Astrocyte (in vitro differentiated cells and primary cell): Measurements from ENCODE around the gene GALNS. TPM values are rescaled to one million over a fixed set of nuclear protein-coding genes. Genes with fewer than 3 reads are reported as not detected.

Source experiments
- DNase-seq: peaks from one replicate; pipeline ENCODE4 v3.0.0-alpha.2; 2010; ENCODE audit warnings: low read depth
- FAIRE-seq: peaks from 2 replicates; lab custom pipeline; 2011; peaks lifted over from hg19 to GRCh38; lab: Jason Lieb, UNC
- H2AFZ ChIP-seq: 2 replicates; pipeline ENCODE4 v1.6.0; 2012; ENCODE audit warnings: low read depth, low read length, inconsistent platforms
- H3K27ac ChIP-seq: 2 replicates; pipeline ENCODE4 v1.5.1; 2011; ENCODE audit warnings: low read depth, low read length, inconsistent platforms
- H3K27me3 ChIP-seq: 2 replicates; pipeline ENCODE4 v1.6.0; 2011; ENCODE audit warnings: low read length, inconsistent platforms; ENCODE audit not compliant: insufficient read depth
- H3K36me3 ChIP-seq: 2 replicates; pipeline ENCODE4 v1.5.1; 2011; ENCODE audit warnings: low read length, inconsistent platforms; ENCODE audit not compliant: insufficient read depth
- H3K4me1 ChIP-seq: 2 replicates; pipeline ENCODE4 v1.5.1; 2011; ENCODE audit warnings: low read length, inconsistent platforms; ENCODE audit not compliant: insufficient read depth
- H3K4me2 ChIP-seq: 2 replicates; pipeline ENCODE4 v1.6.0; 2012; ENCODE audit warnings: low read length, inconsistent platforms
- H3K4me3 ChIP-seq: 2 replicates; pipeline ENCODE4 v1.5.1; 2011; ENCODE audit warnings: low read depth, mild to moderate bottlenecking, low read length, inconsistent platforms; ENCODE audit not compliant: insufficient read depth
- H3K79me2 ChIP-seq: 2 replicates; pipeline ENCODE4 v1.6.0; 2012; ENCODE audit warnings: mild to moderate bottlenecking, low read length, inconsistent platforms; ENCODE audit not compliant: insufficient read depth
- H3K9ac ChIP-seq: 2 replicates; pipeline ENCODE4 v1.6.0; 2012; ENCODE audit warnings: mild to moderate bottlenecking, low read length, inconsistent platforms
- H3K9me3 ChIP-seq: 2 replicates; pipeline ENCODE4 v1.5.1; 2012; ENCODE audit warnings: low read depth, mild to moderate bottlenecking, low read length, inconsistent platforms; ENCODE audit not compliant: insufficient read depth
- H4K20me1 ChIP-seq: 2 replicates; pipeline ENCODE4 v1.6.0; 2012; ENCODE audit warnings: low read length, inconsistent platforms; ENCODE audit not compliant: insufficient read depth
- H3K27ac Mint-ChIP-seq: one replicate; pipeline ENCODE4 v1.8.0; 2021; ENCODE audit warnings: mild to moderate bottlenecking, mixed read lengths; ENCODE audit not compliant: unreplicated experiment
- H3K27me3 Mint-ChIP-seq: one replicate; pipeline ENCODE4 v1.8.0; 2021; ENCODE audit warnings: low read depth, mixed read lengths; ENCODE audit not compliant: unreplicated experiment
- H3K36me3 Mint-ChIP-seq: one replicate; pipeline ENCODE4 v1.8.0; 2021; ENCODE audit warnings: low read depth, mixed read lengths; ENCODE audit not compliant: unreplicated experiment
- H3K4me1 Mint-ChIP-seq: one replicate; pipeline ENCODE4 v1.8.0; 2021; ENCODE audit warnings: low read depth, mixed read lengths; ENCODE audit not compliant: unreplicated experiment
- H3K4me3 Mint-ChIP-seq: one replicate; pipeline ENCODE4 v1.8.0; 2021; ENCODE audit warnings: mild to moderate bottlenecking, moderate library complexity, mixed read lengths; ENCODE audit not compliant: unreplicated experiment
- H3K9me3 Mint-ChIP-seq: one replicate; pipeline ENCODE4 v1.8.0; 2021; ENCODE audit warnings: mild to moderate bottlenecking, mixed read lengths; ENCODE audit not compliant: unreplicated experiment
- CTCF ChIP-seq: IDR thresholded peaks from 2 replicates; pipeline ENCODE4 v1.5.1; 2011; ENCODE audit warnings: low read depth, mild to moderate bottlenecking, inconsistent platforms, low read length, moderate library complexity; ENCODE audit not compliant: insufficient read depth
- EZH2 ChIP-seq: IDR thresholded peaks from 2 replicates; pipeline ENCODE4 v1.6.1; 2012; ENCODE audit warnings: mild to moderate bottlenecking, low read length, inconsistent platforms; ENCODE audit not compliant: insufficient read depth
- total RNA-seq: library from RNA; stranded (reverse); gene quantifications from 2 replicates; pipeline ENCODE4 v1.2.1, GENCODE V29; 2021

GALNS gene
- total RNA-seq, 1 donor from 2014 or later, result 31.7 TPM

GRCh38 chr16:88854306-88855111 is 2.2 kb downstream of the GALNS start:
- Histone ChIP-seq H2AFZ (no peak overlapping the region), H3K36me3 (peaks cover 3% of the 10 kb centered on the region), H3K4me2 (no peak overlapping the region), H3K9me3 (no peaks in the 10 kb centered on the region), H3K4me1 (peaks cover 12% of the 10 kb centered on the region), H3K4me3 (no peak overlapping the region), H3K27ac (no peak overlapping the region), H3K9ac (no peak overlapping the region), H4K20me1 (peaks cover 50% of the 10 kb centered on the region), H3K27me3 (no peaks in the 10 kb centered on the region), H3K79me2 (peaks cover 34% of the 10 kb centered on the region)
- FAIRE-seq, result no peak
- peaks cover 6% of the 10 kb centered on the region for H3K4me1 Mint-ChIP-seq
- no peaks in the 10 kb centered on the region for H3K27me3 Mint-ChIP-seq
- TF ChIP-seq EZH2 (no peak), CTCF (no peak)
- no peak for DNase-seq
- H3K27ac Mint-ChIP-seq, result no peak overlapping the region
- peaks cover 2% of the 10 kb centered on the region for H3K9me3 Mint-ChIP-seq
- peaks cover 12% of the 10 kb centered on the region for H3K36me3 Mint-ChIP-seq
- no peak overlapping the region for H3K4me3 Mint-ChIP-seq

GRCh38 chr16:88853325-88853941 is 3.3 kb downstream of the GALNS start:
- H3K27me3 Mint-ChIP-seq, result no peaks in the 10 kb centered on the region

More at GRCh38 chr16:88853325-88853941, 3.3 kb downstream of the GALNS start:
- H3K27ac ChIP-seq, result no peak overlapping the region
- Mint-ChIP-seq H3K4me1 (peaks cover 6% of the 10 kb centered on the region), H3K4me3 (no peak overlapping the region), H3K36me3 (peaks cover 11% of the 10 kb centered on the region), H3K27ac (no peak overlapping the region), H3K9me3 (peaks cover 2% of the 10 kb centered on the region)
- peaks cover 45% of the 10 kb centered on the region for H4K20me1 ChIP-seq
- H3K9ac ChIP-seq, result no peak overlapping the region
- H3K36me3 ChIP-seq, result no peaks in the 10 kb centered on the region
- no peak overlapping the region for H3K4me3 ChIP-seq
- H3K4me2 ChIP-seq, result no peak overlapping the region
- DNase-seq, result no peak
- no peak for FAIRE-seq
- peaks cover 12% of the 10 kb centered on the region for H3K4me1 ChIP-seq
- no peaks in the 10 kb centered on the region for H3K9me3 ChIP-seq
- no peaks in the 10 kb centered on the region for H3K27me3 ChIP-seq
- H3K79me2 ChIP-seq, result peaks cover 29% of the 10 kb centered on the region
- H2AFZ ChIP-seq, result no peak overlapping the region
- TF ChIP-seq EZH2 (no peak), CTCF (no peak)
